Measurements from ENCODE around the gene DYNLT4. TPM values are rescaled to one million over a fixed set of nuclear protein-coding genes. Genes with fewer than 3 reads are reported as not detected.
A peak's percentile ranks its signal among the peaks of the same experiment; 100 is the strongest.
"Not testable (repeated sequence)": the region's sequence is repeated elsewhere in the genome, so short reads cannot be mapped to it uniquely, and the experiment has no call there.

The DYNLT4 gene
- total RNA-seq, 3 donors from 2014 or later, result 0.80 to 2.0 (median 1.3) TPM

GRCh38 chr1:44819608-44820327, 12.6 kb upstream of the DYNLT4 start:
- TF ChIP-seq POLR2AphosphoS5 (IDR thresholded peaks at IDR 0.05), result peak; percentile 67 to 99 (median 95)
- peak; percentile 88 for TF ChIP-seq POLR2A (IDR thresholded peaks at IDR 0.05)
- TF ChIP-seq CTCF (IDR thresholded peaks at IDR 0.05), result peak in 1 of 3 donors; percentile 25
- intact Hi-C loops (cut with DNase I; ENCODE audit: low total_unique reads), result no loop called here
- Histone ChIP-seq H3K27me3 (no peaks in the 10 kb centered on the region), H3K9me3 (no peaks in the 10 kb centered on the region), H3K36me3 (no peaks in the 10 kb centered on the region), H3K4me3 (peak overlapping the region; percentile 51 to 87 (median 59)), H3K27ac (peak overlapping the region; percentile 96 to 99), H3K4me1 (no peaks in the 10 kb centered on the region)
- DNase-seq (ENCODE audit: low spot score in 2 of 2), result peak; percentile 72 to 79

- no peaks in the 10 kb centered on the region for H3K4me1 ChIP-seq
- H3K27ac ChIP-seq, result peak overlapping the region; percentile 96 to 99
- no peaks in the 10 kb centered on the region for H3K9me3 ChIP-seq
- TF ChIP-seq POLR2AphosphoS5 (IDR thresholded peaks at IDR 0.05) (no peak), CTCF (IDR thresholded peaks at IDR 0.05) (no peak), POLR2A (IDR thresholded peaks at IDR 0.05) (no peak)
- H3K36me3 ChIP-seq, result no peaks in the 10 kb centered on the region
- intact Hi-C loops (cut with DNase I; ENCODE audit: low total_unique reads), result no loop called here
- DNase-seq (ENCODE audit: low spot score in 2 of 2), result no peak
- H3K27me3 ChIP-seq, result no peaks in the 10 kb centered on the region
- H3K4me3 ChIP-seq, result peak overlapping the region; percentile 51 to 87 (median 59)
Measured at GRCh38 chr1:44819196-44819607, 12.1 kb upstream of the DYNLT4 start.

- DNase-seq (ENCODE audit: low spot score in 2 of 2), result no peak
- Histone ChIP-seq H3K4me3 (no peak overlapping the region), H3K9me3 (no peaks in the 10 kb centered on the region), H3K27me3 (no peaks in the 10 kb centered on the region), H3K27ac (no peak overlapping the region), H3K4me1 (no peaks in the 10 kb centered on the region), H3K36me3 (no peaks in the 10 kb centered on the region)
- TF ChIP-seq POLR2AphosphoS5 (IDR thresholded peaks at IDR 0.05) (no peak), POLR2A (IDR thresholded peaks at IDR 0.05) (no peak), CTCF (IDR thresholded peaks at IDR 0.05) (no peak)
- intact Hi-C loops (cut with DNase I; ENCODE audit: low total_unique reads), result no loop called here
Measured at GRCh38 chr1:44817771-44818495, 10.8 kb upstream of the DYNLT4 start.

- intact Hi-C loops (cut with DNase I; ENCODE audit: low total_unique reads), result no loop called here
- Histone ChIP-seq H3K36me3 (no peaks in the 10 kb centered on the region), H3K27me3 (no peaks in the 10 kb centered on the region), H3K27ac (no peak overlapping the region), H3K4me3 (no peak overlapping the region), H3K4me1 (no peaks in the 10 kb centered on the region), H3K9me3 (no peaks in the 10 kb centered on the region)
- TF ChIP-seq POLR2A (IDR thresholded peaks at IDR 0.05) (no peak), CTCF (IDR thresholded peaks at IDR 0.05) (no peak), POLR2AphosphoS5 (IDR thresholded peaks at IDR 0.05) (no peak)
- no peak for DNase-seq (ENCODE audit: low spot score in 2 of 2)
Measured at GRCh38 chr1:44817307-44817706, 10.2 kb upstream of the DYNLT4 start.

- H3K4me3 ChIP-seq; H3K36me3 ChIP-seq; H3K9me3 ChIP-seq; DNase-seq (ENCODE audit: low spot score in 2 of 2); H3K4me1 ChIP-seq; H3K27me3 ChIP-seq; intact Hi-C loops (cut with DNase I; ENCODE audit: low total_unique reads); H3K27ac ChIP-seq: not testable (repeated sequence)
Measured at GRCh38 chr1:44815926-44816325, 8.8 kb upstream of the DYNLT4 start.
